ENCODE results near the gene ZNF837.

DNA sequence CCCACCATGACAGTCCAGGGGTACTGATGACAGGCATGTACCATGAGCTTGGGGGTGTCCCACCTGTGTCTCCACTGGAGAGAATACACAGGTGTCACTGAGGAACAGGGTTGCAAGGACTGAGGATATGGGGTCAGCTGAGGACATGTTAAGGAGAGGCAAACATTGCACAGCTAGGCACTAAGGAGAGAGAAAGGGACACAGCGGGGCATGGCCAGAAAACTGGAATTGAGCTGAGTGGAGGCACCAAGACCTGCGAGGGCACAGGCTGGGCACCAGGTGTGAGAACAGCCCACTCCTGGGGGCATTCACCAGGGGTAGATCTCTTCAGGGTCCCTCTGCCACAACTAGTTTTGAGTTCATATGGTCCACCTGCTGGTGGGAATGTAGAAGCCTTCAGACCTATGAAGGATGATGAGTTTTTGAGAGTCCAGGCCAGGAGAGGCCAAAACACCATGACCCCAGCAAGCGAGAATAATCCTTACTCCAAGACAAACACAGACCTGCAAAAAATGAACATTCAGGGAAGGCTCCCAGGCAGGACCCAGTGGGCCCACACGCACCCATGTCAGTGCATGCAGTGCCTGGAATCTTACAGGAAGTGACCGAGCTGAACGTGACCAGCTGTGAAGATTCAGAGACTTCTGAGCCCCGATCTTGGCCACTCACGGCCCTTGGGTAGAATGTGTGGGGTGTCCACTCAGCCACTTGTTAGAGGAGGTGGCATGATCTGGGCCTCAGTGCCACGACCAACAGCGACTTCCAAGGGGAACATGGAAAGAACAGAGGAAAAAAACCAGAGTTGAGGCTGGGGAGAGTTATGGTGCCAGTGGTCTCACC is 26.2 kb upstream of the ZNF837 start:
- TF ChIP-seq CTCF (IDR thresholded peaks at IDR 0.05) (no peak), KAT7 (CRISPR knock-in tag; IDR thresholded peaks at IDR 0.05; ENCODE audit: borderline replicate concordance) (no peak), NFE2L1 (CRISPR knock-in tag; IDR thresholded peaks at IDR 0.05) (no peak), ELF4 (CRISPR knock-in tag; IDR thresholded peaks at IDR 0.05; ENCODE audit: low read depth) (no peak)
- TF ChIP-seq, protein P1, sequence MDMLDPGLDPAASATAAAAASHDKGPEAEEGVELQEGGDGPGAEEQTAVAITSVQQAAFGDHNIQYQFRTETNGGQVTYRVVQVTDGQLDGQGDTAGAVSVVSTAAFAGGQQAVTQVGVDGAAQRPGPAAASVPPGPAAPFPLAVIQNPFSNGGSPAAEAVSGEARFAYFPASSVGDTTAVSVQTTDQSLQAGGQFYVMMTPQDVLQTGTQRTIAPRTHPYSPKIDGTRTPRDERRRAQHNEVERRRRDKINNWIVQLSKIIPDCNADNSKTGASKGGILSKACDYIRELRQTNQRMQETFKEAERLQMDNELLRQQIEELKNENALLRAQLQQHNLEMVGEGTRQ (CRISPR knock-in tag; IDR thresholded peaks at IDR 0.05): no peak
- TF ChIP-seq, protein P2, sequence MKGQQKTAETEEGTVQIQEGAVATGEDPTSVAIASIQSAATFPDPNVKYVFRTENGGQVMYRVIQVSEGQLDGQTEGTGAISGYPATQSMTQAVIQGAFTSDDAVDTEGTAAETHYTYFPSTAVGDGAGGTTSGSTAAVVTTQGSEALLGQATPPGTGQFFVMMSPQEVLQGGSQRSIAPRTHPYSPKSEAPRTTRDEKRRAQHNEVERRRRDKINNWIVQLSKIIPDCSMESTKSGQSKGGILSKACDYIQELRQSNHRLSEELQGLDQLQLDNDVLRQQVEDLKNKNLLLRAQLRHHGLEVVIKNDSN (CRISPR knock-in tag; IDR thresholded peaks at IDR 0.05): no peak
- TF ChIP-seq, protein P3, sequence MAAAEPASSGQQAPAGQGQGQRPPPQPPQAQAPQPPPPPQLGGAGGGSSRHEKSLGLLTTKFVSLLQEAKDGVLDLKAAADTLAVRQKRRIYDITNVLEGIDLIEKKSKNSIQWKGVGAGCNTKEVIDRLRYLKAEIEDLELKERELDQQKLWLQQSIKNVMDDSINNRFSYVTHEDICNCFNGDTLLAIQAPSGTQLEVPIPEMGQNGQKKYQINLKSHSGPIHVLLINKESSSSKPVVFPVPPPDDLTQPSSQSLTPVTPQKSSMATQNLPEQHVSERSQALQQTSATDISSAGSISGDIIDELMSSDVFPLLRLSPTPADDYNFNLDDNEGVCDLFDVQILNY (CRISPR knock-in tag; IDR thresholded peaks at IDR 0.05): no peak
